EH (cell line): ENCODE data around the gene CELF4.

Source experiments
- DNase-seq: peaks from one replicate; pipeline ENCODE4 v3.0.0-alpha.2; 2015; ENCODE audit warnings: low read depth

Gene CELF4

GRCh38 chr18:37348729-37349128 is 216.9 kb downstream of the CELF4 start:
- no peak for DNase-seq

DNA sequence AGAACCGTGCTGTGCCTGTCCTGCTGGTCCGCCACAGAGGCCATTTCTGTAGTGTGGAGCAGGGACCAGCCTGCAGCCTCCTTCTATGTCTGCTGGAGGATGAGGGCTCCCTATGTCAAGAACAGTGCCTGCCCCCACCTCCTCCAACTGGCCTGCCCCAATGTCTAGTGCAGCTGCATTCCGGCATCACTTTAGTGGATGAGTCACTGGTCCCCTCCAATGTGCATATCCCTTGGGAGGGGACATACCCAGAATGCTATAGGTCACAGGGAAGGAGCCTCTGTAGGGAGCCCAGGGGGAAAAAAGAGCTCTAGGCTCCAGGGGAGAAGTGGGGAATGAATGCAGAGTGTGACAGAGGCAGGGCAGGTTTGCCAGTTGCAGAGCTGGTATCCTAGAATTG is 219.6 kb downstream of the CELF4 start:
- peak; percentile 12 for DNase-seq

DNA sequence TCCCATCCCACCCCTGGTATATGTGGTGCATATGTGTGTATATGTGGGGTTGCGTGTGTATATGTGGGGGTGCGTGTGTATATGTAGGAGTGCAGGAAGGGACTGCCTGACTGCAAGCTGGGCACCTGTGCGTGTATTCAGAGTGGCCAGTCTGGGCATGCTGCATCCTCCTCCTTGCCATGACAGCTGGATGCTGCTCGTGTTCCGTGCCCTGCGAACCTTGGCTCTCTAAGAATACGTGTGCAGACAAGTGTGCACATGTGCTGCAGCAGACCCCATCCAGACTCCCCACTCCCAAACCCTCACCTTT is 222.1 kb downstream of the CELF4 start:
- DNase-seq = no peak

DNA sequence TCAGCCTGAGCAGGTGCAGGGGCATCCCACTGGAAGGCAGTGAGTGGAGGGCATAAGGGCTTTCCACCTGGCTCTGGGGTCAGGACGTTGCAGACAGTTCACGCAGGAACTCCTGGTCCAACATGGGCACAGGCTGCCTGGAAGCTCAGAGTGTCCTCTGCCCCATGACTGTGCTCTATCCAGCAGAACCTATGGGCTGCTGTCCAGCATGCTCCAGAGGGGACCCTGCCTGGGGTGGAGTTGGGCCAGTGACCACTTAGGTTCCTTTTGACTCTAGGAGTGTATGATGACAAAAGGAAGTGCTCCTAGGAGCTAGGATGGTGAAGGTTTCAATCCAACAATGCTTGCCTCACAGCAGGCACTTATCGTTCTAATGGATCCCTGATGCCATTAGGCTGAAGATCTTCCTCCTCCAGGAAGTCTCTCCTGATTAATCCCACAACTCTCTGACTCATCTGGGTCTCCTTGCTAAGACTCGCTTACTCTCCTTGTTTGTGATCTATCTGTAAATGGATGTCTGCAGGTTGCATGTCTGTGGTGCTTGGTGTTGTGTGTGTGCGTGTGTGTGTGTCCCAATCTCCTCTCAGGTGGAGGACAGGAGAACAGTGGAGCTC is 224.0 kb downstream of the CELF4 start:
- no peak for DNase-seq

- DNase-seq = no peak
Observed at GRCh38 chr18:37341016-37341415, 224.6 kb downstream of the CELF4 start.

DNA sequence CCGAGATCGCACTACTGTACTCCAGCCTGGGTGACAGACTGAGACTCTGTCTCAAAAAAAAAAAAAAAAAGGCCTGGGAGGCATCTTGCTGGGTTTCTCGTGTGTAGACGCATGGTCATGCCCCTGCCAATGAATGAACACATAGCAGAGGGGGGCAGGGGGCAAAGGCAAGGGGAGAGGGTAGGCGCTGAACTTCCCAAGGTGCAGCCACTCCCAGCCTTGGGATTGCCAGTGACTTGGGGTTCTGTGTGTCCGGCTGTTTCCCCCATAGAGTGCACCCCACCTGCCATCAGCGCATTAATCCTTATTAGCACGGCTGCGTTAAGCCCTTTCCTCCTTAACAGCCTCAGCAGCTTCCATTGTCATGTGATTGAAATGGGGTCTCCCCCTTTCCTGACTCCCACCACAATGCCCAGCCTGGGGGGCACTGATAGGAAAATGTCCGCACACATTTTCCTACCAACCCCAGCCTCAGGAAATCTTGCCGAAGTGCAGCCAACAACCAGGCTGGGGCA is 225.8 kb downstream of the CELF4 start:
- DNase-seq = no peak

DNA sequence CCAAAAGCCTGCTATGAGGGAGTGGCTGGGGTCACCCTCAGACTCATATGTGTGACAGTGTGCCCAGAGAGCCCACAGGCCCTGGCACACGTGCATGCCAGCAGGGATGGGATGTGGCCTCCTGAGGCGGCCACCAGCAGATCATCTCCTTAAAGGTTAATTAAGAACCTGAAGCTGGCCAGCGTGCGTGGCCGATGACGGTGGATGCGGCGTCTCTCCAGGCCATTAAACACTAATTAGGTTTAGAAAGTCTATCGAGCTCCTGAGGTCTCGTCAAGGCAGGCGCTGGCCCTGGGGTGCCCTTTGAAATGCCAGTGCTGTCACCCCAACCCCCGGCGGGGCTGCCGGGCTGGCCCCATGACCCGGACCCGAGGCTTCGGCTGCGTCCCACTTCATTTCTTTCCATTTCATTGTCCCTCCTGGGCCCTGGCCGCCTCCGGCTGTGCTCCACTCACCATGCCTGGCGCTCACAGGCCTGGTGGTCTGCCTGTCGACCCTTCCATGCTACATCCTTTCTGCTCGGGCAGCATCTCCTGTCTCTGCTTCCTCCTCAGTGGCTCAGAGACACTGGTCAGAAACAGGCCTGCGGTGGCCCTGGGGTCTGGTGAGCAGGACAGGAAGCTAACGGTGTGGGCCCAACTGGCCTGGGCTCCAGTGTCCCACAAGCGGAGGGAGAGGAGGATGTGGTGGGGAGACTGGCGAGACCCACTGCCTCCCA is 228.9 kb downstream of the CELF4 start:
- DNase-seq = no peak

GRCh38 chr18:37335409-37335736 is 230.2 kb downstream of the CELF4 start:
- DNase-seq = peak; percentile 5

DNA sequence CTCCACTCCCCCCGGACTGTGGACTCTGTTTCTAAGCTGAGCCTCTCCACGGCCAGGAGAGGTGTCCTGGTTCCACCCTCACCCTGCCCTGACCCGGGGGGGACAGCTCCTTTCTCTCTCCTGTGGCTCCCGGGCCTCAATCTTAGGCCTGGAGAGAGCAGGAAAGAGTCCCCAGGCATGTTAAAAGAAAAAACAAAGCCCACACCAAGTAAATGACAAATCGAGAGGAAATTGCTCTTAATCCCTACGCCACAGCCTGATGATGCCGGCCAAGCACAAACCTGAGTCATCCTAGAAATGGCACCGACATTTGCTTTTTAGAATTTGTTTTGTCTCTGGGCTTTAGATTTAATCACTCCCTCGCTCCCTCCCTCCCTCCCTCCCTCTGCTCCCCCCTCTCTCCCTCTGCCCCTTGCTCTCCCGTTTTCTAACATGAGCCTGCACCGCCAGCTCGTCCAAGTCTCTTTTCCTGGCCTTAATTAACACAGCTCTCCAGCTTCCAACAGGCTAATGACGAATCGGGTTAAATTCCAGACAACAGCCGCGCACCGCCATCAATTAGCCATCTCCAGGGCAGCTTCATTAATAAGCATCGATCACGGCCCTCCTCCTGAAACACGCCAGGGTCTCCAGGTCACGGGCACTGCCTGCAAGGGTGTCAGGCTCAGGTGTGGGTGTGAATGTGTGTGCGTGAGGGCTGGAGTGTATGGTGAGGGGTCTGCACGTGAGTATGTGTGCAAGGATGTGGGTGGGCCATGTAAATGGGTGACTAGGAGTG is 230.8 kb downstream of the CELF4 start:
- peak; percentile 58 for DNase-seq

- DNase-seq = no peak
Observed at GRCh38 chr18:37332628-37333420, 232.8 kb downstream of the CELF4 start.

DNA sequence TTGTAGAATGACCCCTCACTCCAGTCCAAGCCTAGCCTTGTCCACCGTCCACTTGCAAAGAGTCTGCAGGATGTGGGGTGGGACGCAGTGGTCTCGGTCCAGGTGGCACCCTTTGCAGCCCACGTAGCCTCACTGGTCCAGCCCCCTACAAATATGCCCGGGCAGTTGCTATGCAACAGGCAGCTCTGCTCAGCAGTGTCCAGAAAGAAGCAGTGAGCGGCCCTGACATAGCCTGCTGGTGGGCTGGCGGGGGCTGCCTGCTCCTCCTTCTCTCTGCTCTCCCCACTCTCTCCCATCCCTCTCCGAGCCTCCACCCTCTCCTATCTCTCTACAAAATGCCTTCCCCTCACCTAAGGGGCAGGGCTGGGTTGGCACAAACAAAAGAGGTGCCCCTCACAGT is 233.4 kb downstream of the CELF4 start:
- no peak for DNase-seq

GRCh38 chr18:37330173-37330572 is 235.4 kb downstream of the CELF4 start:
- peak; percentile 13 for DNase-seq

DNA sequence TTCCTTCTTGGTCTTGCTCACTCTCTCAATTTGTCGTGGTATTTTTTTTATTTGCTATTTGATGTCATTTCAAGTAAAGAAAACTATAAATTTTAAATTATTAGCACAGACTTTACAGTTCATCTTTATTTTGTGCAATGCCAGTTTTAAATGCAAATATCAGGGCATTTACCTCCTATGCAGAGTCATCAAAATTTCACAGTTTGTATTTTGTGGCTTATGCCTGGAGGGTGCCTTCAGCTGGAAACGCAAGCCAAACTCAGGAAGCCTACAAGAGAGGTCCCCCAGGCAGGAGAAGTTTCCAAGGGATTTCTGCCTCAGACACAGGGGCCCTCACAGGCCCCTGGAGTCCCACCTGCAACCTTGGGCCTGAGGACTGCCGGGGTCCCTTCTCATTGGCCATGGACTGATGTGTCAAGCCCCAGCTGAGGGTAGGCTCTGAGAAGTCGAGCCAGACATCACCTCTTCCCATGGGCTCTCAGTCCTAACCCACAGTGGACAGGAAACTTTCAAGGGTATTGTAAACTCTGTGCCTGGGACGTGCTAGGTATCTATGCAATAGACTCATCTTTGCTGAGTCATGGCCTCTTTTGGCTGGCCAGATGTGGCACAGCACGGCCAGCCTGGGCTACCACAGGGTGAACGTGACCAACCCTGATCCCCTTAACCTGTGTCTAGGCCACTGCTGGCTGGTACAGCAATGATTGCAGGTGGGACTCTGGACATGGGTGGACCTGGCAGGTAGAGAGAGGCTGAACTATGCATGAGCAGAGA is 236.5 kb downstream of the CELF4 start:
- DNase-seq = no peak

- DNase-seq = no peak
Observed at GRCh38 chr18:37327063-37327577, 238.5 kb downstream of the CELF4 start.

DNA sequence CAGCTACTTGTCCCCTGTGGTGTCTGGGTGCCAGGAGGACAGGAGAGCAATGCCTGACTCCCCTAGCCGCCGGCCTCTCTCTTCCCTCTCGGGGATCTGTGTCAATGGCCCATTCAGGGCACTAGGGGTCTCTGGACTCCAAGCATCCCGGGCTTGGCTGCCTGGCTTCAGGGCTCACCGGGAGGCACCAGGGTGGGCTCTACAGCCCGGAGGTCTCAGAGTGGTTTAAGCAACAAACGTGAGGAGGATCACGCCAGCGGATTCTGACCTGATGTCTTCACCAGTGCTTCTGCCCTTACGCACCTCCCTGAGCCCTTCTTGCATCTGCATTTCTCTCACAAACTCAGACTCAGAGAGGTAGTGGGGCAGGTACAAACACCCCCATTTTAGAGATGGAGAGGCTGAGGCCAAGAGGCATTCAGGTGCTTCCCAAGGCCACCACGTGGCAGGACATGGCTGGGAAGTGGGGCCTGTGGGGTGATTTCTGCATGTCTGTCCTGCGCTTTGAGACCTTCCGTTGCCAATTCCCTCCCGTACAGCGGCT is 243.0 kb downstream of the CELF4 start:
- peak; percentile 44 for DNase-seq

GRCh38 chr18:37321582-37322491 is 243.8 kb downstream of the CELF4 start:
- DNase-seq = no peak

GRCh38 chr18:37320317-37320716 is 245.3 kb downstream of the CELF4 start:
- DNase-seq = no peak

GRCh38 chr18:37318360-37319355 is 246.9 kb downstream of the CELF4 start:
- DNase-seq = no peak

DNA sequence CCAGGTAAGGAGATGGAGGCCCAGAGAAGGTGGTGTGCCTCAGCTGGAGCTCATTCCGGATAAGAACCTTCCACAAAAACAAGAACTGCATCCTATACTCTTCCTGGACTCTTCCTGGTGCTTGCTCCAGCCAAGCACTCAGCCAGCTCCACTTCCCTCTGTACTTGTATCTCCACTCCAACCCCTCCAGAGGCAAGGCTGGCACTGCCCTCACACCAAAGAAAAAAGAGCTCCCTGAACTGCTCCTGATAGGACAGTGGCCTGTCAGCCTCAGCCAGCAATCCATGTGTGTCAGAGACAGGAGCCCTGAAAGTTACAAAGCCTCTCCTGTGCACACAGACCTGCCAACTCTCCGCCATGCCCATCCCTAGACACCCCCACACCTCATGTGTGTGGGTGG is 248.1 kb downstream of the CELF4 start:
- DNase-seq = no peak
